Stimulated activated CD4-positive, alpha-beta T cell treated with anti-CD3 and anti-CD28 coated beads, Interleukin-12 subunit alpha, Interleukin-12 subunit beta, amount 100 ng/mL, for 4 hours (primary cell): ENCODE data around the gene TRAPPC3L.
"Not testable (repeated sequence)": the region's sequence is repeated elsewhere in the genome, so short reads cannot be mapped to it uniquely, and the experiment has no call there.

ENCODE experiments used
- DNase-seq: peaks from one replicate; pipeline ENCODE4 v3.0.0-alpha.2; 2020

Gene TRAPPC3L

DNA sequence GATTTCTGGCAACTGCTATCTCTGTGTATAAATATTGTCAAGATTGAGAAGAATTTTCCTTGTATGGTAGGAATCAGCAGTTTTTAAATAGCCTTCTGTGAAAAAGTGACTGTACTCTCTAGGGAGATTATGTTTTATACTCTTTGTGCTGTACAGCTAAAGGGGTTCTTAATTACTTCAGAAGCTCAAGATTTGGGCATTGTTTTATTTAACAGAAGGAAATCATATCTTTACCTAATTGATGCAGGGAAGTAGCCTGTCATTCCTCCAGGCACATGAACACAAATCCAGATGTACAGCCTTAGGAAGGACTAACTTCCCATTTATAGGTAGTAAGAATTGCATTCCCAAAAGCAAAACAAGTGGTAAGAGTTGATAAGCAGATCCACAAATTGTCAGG, 32.8 kb downstream of the TRAPPC3L start:
- DNase-seq = no peak

DNA sequence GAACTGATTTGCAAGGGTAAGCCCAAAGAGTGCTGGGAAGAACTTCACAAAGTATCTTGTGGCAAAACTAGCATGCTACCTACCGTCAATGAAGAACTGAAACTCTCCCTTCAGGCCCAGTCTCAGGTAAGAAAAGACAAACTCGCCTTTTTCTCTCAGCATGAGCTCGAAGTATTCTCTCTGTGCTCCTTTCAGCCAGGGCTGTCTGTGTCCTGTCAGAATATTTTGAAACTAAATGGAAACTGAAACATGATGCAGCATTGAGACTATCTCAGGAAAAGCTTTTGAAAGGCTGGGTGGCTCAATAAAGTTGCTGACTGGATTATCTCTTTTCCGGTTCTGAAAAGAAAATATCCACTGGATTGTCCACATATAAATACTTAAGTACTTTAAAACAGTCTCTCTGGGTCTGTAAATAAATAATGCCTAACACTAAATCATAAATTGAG, 33.3 kb downstream of the TRAPPC3L start:
- no peak for DNase-seq

DNA sequence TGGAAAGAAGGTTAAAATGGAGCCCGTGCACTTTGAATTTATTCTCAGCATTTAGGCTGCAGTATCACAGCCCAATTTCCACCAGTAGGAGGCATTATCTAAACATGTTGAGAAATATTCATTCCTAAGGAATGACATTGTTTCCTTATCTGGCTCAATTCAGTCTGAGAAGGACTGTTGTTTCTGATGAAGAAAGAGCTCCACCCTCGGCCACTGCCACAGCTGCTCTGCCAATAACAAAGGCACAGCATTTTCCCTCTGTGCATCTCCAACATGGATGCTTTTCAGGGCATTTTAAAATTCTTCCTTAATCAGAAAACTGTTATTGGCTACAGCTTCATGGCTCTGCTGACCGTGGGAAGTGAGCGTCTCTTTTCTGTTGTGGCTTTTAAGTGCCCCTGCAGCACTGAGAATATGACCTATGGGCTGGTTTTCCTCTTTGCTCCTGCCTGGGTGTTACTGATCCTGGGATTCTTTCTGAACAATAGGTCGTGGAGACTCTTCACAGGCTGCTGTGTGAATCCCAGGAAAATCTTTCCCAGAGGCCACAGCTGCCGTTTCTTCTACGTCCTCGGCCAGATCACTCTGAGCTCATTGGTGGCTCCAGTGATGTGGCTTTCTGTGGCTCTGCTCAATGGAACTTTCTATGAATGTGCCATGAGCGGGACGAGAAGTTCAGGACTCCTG, 33.9 kb downstream of the TRAPPC3L start, which contains the start of gene CALHM5:
Gene CALHM5 (plus strand): TSS at position 216 of the 687 bp plus-strand sequence. CDS start 58 bp downstream, at position 274.
- DNase-seq = no peak

DNA sequence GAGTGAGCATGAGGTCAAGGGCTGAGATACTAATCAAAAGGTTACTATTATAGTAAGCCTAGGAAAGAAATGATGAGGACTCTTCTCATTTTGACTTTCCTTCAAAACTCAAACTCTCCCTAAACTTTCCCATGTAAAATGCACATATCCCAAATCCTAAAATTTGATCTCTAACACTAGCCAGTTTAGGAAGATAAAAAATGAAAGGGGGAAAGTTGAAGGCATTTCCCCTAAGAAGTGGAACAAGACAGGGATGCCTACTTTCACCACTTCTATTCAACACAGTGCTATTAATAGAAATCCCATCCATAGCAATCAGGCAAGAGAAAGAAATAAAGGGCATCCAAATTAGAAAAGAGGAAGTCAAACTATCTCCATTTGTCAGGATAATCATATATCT, 37.0 kb downstream of the TRAPPC3L start:
- no peak for DNase-seq

DNA sequence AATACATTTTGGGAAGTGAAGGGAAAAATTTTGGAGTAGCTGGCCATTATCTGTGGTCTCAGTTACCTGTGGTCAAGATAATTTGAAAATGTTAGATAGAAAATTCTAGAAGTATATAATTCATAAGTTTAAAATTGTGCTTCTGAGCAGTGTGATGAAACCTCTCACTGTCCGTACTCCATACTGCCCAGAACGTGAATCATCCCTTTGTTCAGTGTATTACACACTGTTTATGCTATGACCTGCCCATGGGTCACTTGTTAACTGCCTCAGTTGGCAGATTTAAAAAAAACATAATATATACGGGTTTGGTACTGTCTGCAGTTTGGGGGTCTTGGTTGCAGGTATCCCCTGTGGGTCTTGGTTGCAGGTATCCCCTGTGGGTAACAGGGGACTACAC, 38.2 kb downstream of the TRAPPC3L start:
- DNase-seq = no peak

DNA sequence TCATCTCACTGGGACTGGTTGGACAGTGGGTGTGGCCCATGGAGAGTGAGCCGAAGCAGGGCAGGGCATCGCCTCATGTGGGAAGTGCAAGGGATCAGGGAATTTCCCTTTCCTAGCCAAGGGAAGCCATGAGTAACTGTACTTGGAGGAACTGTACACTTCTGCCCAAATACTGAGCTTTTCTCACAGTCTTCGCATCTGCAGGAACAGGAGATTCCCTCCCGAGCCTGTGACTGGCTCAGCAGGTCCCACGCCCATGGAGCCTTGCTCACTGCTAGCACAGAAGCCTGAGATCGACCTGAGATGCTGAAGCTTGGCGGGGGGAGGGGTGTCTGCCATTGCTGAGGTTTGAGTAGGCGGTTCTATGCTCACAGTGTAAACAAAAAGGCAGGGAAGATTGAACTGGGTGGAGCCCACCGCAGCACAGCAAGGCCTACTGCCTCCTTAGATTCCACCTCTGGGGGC, 44.5 kb downstream of the TRAPPC3L start:
- DNase-seq = no peak

DNA sequence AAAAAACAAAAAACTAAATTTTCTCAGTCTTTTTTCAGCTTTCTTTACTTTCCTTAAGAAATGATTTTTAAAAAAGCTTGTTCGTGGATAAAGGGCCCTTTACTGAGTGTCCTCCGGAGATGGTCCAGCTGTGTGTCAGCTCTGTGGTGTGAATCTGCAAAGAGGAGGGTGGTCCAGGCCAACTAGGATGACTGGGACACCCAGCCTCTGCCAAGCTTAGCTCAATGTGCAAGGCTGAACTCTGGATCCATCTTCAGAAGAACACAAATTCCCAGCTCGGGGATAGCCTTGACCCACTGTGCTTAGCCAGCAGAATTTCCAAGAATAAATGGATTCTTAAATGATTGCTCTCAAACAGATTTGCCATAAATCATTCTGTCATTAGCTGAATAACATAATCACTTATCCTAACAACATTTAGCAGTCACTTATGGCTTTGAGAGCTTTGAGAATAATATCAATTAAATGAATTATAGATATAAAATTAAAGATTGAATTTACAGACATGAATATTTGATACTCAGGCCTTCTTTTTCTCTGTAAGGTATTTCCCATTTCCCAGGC, 48.3 kb downstream of the TRAPPC3L start:
- no peak for DNase-seq

DNA sequence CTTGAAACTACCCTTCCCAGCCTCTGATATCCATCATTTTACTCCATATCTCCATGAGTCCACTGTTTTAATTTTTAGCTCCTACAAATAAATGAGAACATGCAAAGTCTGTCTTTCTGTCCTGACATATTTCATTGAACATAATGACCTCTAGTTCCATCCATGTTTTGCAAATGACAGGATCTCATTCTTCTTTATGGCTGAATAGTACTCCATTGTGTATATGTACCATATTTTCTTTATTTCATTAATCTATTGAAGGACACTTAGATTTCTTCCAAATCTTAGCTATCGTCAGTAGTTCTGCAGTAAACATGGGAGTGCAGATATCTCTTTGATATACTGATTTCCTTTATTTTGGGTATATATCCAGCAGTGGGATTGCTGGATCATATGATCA, 50.3 kb downstream of the TRAPPC3L start:
- not testable (repeated sequence) for DNase-seq

DNA sequence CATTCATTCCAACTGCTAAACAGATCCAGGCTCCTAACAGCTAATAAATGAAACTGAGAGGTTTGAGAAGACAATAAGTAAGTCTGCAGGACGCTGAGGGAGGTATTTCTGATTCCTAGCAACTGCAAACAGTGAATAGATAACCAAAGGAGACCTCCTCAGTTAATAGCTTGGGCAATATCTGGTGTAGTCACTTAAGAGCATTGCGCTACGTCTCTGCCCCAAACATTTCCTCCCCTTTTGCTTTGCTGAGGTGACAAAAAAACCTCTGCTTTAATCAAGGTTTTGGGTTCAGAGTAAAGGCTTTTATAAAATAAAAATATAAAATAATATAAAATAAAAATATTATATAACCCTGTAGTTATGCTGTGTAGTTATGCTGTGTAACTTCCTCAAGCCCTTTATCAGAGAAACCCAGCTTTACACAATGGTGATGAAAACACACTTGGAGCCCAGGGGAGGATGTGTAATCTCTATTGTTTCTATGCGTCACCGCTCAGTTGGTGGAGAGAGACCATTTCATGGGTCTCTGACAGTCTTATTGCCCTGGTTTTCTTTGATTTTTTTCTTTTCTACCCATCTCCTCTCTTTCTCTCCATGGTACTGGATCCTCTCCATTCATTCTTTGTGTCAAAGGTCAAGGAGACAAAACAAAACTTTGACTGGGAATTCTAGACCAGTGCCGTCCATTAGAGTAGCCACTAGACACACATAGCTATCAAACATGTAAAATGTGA, 53.0 kb downstream of the TRAPPC3L start:
- DNase-seq = no peak

DNA sequence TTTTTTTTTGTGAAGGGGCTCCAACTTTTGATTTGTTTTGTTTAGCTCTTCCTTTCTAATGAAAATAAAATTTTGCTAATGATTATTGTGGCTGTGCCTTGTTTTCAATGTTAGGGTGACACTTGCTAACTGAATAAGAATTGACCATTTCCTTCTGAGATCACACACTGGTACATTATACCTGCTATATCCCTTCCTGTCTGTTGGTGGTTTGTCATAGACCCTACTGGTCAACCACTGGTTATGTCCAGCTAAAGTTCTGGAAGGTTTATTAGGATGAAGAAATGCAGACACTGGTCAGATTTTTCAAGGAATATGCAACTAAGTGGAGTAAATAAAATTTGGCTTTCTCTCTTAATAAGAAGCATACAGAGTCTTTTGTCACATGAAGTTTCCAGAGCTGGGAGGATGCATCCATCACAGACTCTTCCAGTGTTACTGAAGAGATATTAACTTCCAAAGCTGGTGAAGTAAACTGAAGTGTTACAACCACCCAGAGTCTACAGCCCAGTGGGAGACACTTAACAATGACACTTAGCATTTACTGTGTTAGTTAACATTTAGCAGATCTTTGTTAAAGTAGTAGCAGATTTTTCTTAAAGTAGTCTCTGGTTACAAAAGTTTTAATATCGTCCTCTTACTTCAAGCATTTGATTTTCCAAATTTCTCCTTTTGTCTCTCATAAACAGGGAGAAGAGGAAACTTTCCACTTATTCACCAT, 53.7 kb downstream of the TRAPPC3L start:
- no peak for DNase-seq

DNA sequence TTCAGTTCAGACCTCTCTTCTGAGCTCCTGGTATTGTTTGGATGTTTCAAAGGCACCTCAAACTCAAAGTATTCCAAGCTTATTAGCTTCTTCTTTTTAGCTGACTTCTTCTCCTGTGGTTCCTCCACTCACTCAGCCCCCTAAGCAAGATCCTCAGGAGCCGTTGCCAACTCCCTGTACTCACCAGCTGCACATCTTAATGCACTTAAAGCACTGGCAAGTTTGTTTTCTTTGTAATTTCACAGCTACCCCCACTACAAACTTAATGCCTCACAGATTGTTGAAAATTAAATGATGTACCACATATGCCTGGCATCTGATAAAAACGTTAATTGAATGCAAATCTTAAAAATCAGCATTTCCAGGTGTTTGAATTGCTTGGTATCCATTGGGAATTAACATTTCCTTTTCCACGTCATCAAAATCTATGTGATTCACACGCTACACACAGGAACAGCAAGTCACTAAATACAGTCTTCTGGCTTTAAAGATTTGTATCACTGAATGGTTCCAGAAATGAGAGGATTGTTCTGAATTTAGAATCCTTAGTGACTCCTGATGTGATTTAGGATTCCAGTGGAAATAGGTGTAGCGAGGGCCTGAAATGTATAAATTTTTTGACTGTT, 59.8 kb downstream of the TRAPPC3L start:
- DNase-seq = no peak

DNA sequence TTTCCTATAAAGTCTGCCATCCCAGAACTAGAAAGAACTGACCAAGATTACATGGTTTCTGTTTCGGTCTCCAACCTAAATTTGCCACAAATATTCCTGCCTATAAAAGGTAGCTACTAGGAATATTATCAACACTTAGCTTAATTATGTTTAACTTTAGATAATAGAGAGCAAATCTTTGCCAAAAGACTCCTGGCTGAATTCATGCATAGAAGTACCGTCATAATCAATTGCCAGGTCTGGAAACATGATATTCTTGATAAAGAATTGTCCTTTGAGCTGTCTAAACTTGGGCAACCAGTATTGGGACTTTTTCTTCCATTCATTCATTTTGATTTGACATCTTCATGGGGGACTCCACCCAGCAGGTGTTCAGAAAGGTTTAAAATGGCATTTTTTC, 61.9 kb downstream of the TRAPPC3L start:
- no peak for DNase-seq

DNA sequence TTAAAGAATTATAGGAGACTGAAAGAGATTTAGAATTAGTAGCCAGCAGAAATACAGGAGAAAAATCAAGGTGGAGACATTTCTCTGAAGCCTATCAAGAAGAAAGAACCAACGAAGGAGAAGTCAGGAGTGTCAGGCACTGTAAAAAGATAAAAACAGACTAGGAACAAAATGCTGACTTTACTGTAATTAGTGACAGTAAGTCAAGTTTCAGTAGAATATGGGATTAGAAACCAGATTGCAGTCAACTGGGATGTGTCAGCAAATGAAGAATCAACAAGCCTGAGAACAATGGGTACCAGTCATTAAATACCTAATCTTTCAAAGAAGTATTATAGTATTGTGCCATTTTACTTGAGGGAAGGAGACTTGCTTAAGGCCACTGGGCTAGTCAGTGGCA, 62.7 kb downstream of the TRAPPC3L start:
- DNase-seq = no peak

DNA sequence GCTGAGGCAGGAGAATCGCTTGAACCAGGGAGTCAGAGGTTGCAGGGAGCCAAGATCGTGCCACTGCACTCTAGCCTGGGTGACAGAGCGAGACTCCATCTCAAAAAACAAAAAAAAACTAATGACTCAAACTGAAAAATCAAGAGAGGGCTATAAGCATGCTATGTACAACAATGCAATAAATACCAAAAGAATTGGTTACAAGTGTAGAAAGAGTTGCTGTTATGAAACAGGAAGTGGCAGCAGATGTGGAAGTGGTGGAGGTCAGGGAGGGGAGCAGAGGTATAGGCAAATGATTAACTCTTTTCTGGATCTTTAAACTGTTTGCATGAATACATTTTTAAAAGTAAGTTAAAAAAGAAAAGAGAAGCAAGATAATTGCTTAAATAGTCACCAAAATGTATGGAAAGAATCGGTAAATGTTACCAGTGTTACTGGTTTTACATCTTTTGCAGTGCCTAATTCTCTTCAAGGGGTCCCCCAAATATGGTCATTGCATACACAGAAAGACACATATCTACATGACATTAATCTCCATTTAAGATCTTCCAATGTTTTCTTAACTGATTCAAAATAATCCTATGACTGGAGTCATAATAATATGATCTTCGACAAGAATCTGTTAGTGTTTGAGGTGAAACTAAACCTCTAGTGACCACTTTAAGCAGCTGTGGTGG, 69.3 kb downstream of the TRAPPC3L start:
- no peak for DNase-seq

DNA sequence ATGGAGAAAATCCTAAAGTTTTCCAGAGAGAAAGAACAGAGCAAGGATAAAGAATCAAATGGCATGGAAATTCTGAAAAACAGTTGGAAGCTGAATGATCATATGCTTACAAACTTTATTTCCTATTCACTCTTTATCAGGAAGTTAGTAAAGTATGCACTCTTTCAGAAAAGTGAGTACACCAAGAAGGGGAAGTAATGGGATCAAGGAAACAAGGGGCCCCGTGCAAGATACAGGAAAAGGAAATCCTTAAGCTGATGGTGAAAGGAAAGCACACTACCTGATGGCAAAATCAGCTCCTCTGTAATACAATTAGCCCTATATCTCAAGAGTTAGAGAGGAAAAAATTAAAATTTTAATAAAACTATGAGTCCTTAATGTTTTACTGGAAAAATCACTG, 70.3 kb downstream of the TRAPPC3L start:
- DNase-seq = no peak

DNA sequence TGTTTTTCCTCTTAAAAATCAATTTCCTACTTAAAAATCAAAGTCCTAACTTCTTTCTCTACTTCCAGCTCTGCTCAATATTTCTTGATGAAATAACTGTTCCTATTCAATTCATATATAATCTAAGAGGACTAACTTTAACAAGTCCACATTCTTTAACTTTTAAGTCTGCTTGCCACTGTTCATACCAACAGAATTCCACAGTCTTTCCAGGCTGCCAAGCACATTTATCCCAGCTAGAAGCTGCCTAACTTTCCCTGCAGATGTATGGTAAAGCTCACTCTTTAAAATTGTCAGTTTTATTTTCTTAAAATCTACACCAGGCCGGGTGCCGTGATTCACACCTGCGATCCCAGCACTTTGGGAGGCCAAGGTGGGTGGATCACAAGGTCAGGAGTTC, 72.8 kb downstream of the TRAPPC3L start:
- no peak for DNase-seq

DNA sequence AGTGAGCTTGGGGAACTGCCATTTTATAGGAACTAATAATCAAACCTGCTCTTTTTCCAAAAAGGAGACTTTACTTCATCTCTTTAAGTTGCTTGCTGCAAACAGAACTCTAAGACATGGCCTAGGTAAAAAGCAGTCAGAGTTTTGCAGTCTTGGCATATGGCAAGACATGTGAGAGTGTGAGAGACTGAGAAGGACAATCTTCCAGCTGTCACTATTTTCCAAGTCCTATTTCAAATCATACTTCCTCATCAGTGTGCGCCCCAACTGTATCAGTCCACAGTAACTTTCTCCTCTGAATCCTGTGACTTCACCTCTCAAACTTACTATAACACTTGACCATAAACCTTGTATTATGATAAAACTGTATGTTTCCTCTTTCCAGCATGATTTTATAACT, 74.0 kb downstream of the TRAPPC3L start:
- DNase-seq = no peak

DNA sequence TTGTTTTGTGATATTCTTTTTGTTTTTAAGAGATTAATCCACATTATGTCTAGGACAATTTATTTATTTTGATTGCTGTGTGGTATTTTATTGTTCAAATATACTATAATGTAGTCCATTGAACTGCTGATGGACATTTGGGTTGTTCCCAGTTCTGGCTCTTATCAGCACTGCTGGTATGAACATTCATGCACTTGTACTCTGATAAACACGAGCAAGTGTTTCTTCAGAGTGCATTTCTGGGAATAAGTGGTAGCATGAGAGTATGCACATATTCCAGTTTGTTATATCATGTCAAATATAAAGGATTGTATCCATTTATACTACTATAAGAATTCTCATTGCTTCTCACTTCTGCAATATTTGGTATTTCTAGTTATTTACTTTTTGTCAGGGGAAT, 77.2 kb downstream of the TRAPPC3L start:
- no peak for DNase-seq

DNA sequence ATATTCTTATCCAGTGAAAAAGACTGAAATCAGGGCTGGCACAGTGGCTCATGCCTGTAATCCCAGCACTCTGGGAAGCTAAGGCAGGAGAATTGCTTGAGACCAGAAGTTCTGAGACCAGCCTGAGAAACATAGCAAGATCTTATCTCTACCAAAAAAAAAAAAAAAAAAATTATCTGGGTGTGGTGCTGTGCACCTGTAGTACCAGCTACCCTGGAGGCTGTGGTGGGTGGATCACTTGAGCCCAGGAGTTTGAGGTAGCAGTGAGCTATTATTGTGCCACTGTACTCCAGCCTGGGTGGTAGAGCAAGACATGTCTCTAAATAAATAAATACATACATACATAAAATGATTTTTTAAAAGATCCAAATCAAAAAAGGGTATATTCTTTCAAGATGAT, 78.0 kb downstream of the TRAPPC3L start:
- no peak for DNase-seq

DNA sequence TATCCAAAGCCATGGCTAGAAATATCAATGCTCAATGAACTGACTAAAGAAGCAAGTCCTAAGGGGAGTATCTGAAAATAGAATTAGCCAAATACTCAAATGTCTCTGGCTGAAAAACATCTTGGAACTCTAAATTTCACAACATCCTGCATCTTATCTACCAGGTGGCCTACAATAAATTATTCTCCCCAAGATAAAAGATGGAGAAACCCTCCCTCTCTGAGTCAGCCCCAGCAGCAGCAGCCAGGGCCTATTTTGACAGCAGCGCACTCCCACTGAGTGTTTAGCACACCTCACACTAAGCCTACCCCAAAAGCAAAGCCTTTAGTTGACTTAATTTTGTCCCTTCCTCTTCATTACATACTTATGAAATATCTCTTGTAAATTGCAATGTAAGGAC, 78.4 kb downstream of the TRAPPC3L start:
- DNase-seq = no peak

DNA sequence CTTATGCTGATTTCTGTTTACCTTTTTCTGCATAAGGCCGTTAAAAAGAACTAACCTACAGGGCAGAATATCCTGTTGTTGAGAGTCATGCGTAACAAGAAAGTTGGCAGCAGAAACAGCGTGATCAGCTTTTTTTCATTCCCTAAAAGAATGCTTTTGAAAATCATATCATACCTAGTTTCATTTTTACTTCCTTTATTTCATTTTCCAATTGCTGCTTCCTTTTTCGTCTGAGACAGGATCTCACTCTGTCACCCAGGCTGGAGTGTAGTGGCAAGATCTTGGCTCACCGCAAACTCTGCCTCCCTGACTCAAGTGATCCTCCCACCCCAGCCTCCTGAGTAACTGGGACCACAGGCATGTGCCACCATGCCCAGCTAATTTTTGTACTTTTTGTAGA, 80.2 kb downstream of the TRAPPC3L start:
- no peak for DNase-seq

DNA sequence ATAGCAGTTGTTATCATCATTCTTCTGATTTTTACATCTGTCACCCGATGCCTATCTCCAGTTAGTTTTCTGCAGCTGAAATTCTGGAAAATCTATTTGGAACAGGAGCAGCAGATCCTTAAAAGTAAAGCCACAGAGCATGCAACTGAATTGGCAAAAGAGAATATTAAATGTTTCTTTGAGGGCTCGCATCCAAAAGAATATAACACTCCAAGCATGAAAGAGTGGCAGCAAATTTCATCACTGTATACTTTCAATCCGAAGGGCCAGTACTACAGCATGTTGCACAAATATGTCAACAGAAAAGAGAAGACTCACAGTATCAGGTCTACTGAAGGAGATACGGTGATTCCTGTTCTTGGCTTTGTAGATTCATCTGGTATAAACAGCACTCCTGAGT, 82.2 kb downstream of the TRAPPC3L start:
- DNase-seq = no peak
